ENCODE data around the gene UBE2D3.
"Not testable (repeated sequence)": the region's sequence is repeated elsewhere in the genome, so short reads cannot be mapped to it uniquely, and the experiment has no call there.

UBE2D3 gene

GRCh38 chr4:102867278-102868152, 40.2 kb upstream of the UBE2D3 start:
- peak overlapping the region; percentile 67 to 80 for H3K4me3 ChIP-seq (replicated peaks in 1 of 2; ENCODE audit: low read depth in 2 of 2, low read length in 2 of 2)
- no peak for DNase-seq (ENCODE audit: low read depth in 2 of 2)
- TF ChIP-seq CTCF (IDR thresholded peaks at IDR 0.05; ENCODE audit: low read depth, low read length): no peak

GRCh38 chr4:102865327-102865726, 38.0 kb upstream of the UBE2D3 start:
- not testable (repeated sequence) for H3K4me3 ChIP-seq (replicated peaks in 1 of 2; ENCODE audit: low read depth in 2 of 2, low read length in 2 of 2); DNase-seq (ENCODE audit: low read depth in 2 of 2)

- DNase-seq (ENCODE audit: low read depth in 2 of 2): no peak
- H3K4me3 ChIP-seq (replicated peaks in 1 of 2; ENCODE audit: low read depth in 2 of 2, low read length in 2 of 2): no peak overlapping the region
- no peak for TF ChIP-seq CTCF (IDR thresholded peaks at IDR 0.05; ENCODE audit: low read depth, low read length)
Observed at GRCh38 chr4:102862747-102863146, 35.4 kb upstream of the UBE2D3 start.

GRCh38 chr4:102862016-102862415, 34.7 kb upstream of the UBE2D3 start:
- DNase-seq (ENCODE audit: low read depth in 2 of 2): no peak
- TF ChIP-seq CTCF (IDR thresholded peaks at IDR 0.05; ENCODE audit: low read depth, low read length): no peak
- no peak overlapping the region for H3K4me3 ChIP-seq (replicated peaks in 1 of 2; ENCODE audit: low read depth in 2 of 2, low read length in 2 of 2)

GRCh38 chr4:102860611-102861324, 33.4 kb upstream of the UBE2D3 start:
- no peak for DNase-seq (ENCODE audit: low read depth in 2 of 2)
- no peak overlapping the region for H3K4me3 ChIP-seq (replicated peaks in 1 of 2; ENCODE audit: low read depth in 2 of 2, low read length in 2 of 2)
- no peak for TF ChIP-seq CTCF (IDR thresholded peaks at IDR 0.05; ENCODE audit: low read depth, low read length)

- H3K4me3 ChIP-seq (replicated peaks in 1 of 2; ENCODE audit: low read depth in 2 of 2, low read length in 2 of 2): no peak overlapping the region
- no peak for TF ChIP-seq CTCF (IDR thresholded peaks at IDR 0.05; ENCODE audit: low read depth, low read length)
- no peak for DNase-seq (ENCODE audit: low read depth in 2 of 2)
Observed at GRCh38 chr4:102858828-102859464, 31.6 kb upstream of the UBE2D3 start.

GRCh38 chr4:102850370-102850769, 23.0 kb upstream of the UBE2D3 start:
- TF ChIP-seq CTCF (IDR thresholded peaks at IDR 0.05; ENCODE audit: low read depth, low read length): no peak
- no peak overlapping the region for H3K4me3 ChIP-seq (replicated peaks in 1 of 2; ENCODE audit: low read depth in 2 of 2, low read length in 2 of 2)
- no peak for DNase-seq (ENCODE audit: low read depth in 2 of 2)

Measured in cardiac fibroblast (primary cell).